HG02885 (cell line): ENCODE data around the gene PBX1.

Experiments used
- ATAC-seq: cut with Tn5 transposase; IDR thresholded peaks from one replicate; pipeline ENCODE4 v1.9.1; 2021; ENCODE audit warnings: mild to moderate bottlenecking; ENCODE audit not compliant: unreplicated experiment, poor library complexity

Gene PBX1

GRCh38 chr1:164712131-164713036 lies 153.4 kb downstream of the PBX1 start:
- ATAC-seq = no peak

GRCh38 chr1:164713456-164714207 lies 154.6 kb downstream of the PBX1 start:
- no peak for ATAC-seq

- ATAC-seq = peak; percentile 77
These were observed 158.2 kb downstream of the PBX1 start for GRCh38 chr1:164716992-164717703.

GRCh38 chr1:164718821-164719220 lies 159.8 kb downstream of the PBX1 start:
- no peak for ATAC-seq

GRCh38 chr1:164719676-164720439 lies 160.9 kb downstream of the PBX1 start:
- no peak for ATAC-seq

GRCh38 chr1:164720440-164721227 lies 161.7 kb downstream of the PBX1 start:
- no peak for ATAC-seq

- ATAC-seq = no peak
These were observed 162.2 kb downstream of the PBX1 start for GRCh38 chr1:164721228-164721496.

- ATAC-seq = no peak
These were observed 164.4 kb downstream of the PBX1 start for GRCh38 chr1:164723296-164723798.

- no peak for ATAC-seq
These were observed 166.4 kb downstream of the PBX1 start for GRCh38 chr1:164725401-164725800.

GRCh38 chr1:164726235-164726634 lies 167.3 kb downstream of the PBX1 start:
- ATAC-seq = no peak

- ATAC-seq = no peak
These were observed 169.7 kb downstream of the PBX1 start for GRCh38 chr1:164728719-164729118.

GRCh38 chr1:164731161-164731876 lies 172.3 kb downstream of the PBX1 start:
- ATAC-seq = no peak

- ATAC-seq = no peak
These were observed 174.1 kb downstream of the PBX1 start for GRCh38 chr1:164733070-164733469.

- ATAC-seq = no peak
These were observed 174.8 kb downstream of the PBX1 start for GRCh38 chr1:164733734-164734133.

- no peak for ATAC-seq
These were observed 176.5 kb downstream of the PBX1 start for GRCh38 chr1:164735315-164736052.

GRCh38 chr1:164736137-164736536 lies 177.2 kb downstream of the PBX1 start:
- no peak for ATAC-seq

- no peak for ATAC-seq
These were observed 180.2 kb downstream of the PBX1 start for GRCh38 chr1:164739189-164739588.

- ATAC-seq = no peak
These were observed 181.1 kb downstream of the PBX1 start for GRCh38 chr1:164740000-164740526.
